GM21447 (cell line): ENCODE measurements around the gene SLC4A1.

Source experiments
- ATAC-seq: cut with Tn5 transposase; IDR thresholded peaks from one replicate; pipeline ENCODE4 v1.9.1; 2021; ENCODE audit not compliant: unreplicated experiment

SLC4A1 gene

GRCh38 chr17:44284024-44284400 is 16.1 kb upstream of the SLC4A1 start:
- no peak for ATAC-seq

- ATAC-seq: no peak
Observed at GRCh38 chr17:44283344-44284023, 15.5 kb upstream of the SLC4A1 start.

GRCh38 chr17:44282264-44282663 is 14.3 kb upstream of the SLC4A1 start:
- no peak for ATAC-seq

GRCh38 chr17:44281570-44281969 is 13.6 kb upstream of the SLC4A1 start:
- ATAC-seq: no peak

GRCh38 chr17:44280392-44280937 is 12.5 kb upstream of the SLC4A1 start:
- no peak for ATAC-seq

- peak; percentile 91 for ATAC-seq
Observed at GRCh38 chr17:44279666-44280391, 11.9 kb upstream of the SLC4A1 start.

- ATAC-seq: no peak
Observed at GRCh38 chr17:44279346-44279665, 11.4 kb upstream of the SLC4A1 start.

- no peak for ATAC-seq
Observed at GRCh38 chr17:44277976-44278375, 10.0 kb upstream of the SLC4A1 start.

- ATAC-seq: no peak
Observed at GRCh38 chr17:44273607-44274006, 5.7 kb upstream of the SLC4A1 start.

GRCh38 chr17:44272954-44273353 is 5.0 kb upstream of the SLC4A1 start:
- no peak for ATAC-seq

- ATAC-seq: no peak
Observed at GRCh38 chr17:44272321-44272951, 4.5 kb upstream of the SLC4A1 start.

GRCh38 chr17:44269535-44270240 is 1.8 kb upstream of the SLC4A1 start:
- no peak for ATAC-seq

- ATAC-seq: no peak
Observed at GRCh38 chr17:44268709-44269534, 987 bp upstream of the SLC4A1 start.

- no peak for ATAC-seq
Observed at GRCh38 chr17:44267165-44267455, 825 bp downstream of the SLC4A1 start.

GRCh38 chr17:44266402-44267164 is 1.4 kb downstream of the SLC4A1 start:
- no peak for ATAC-seq

GRCh38 chr17:44263345-44263902 is 4.5 kb downstream of the SLC4A1 start:
- no peak for ATAC-seq

GRCh38 chr17:44262654-44263225 is 5.2 kb downstream of the SLC4A1 start:
- no peak for ATAC-seq

GRCh38 chr17:44260296-44260695 is 7.6 kb downstream of the SLC4A1 start:
- ATAC-seq: no peak

GRCh38 chr17:44258811-44259351 is 9.1 kb downstream of the SLC4A1 start:
- ATAC-seq: no peak
